ENCODE results near the gene PURB.

GRCh38 chr7:44845451-44845850 is 39.9 kb downstream of the PURB start:
- TF ChIP-seq, protein P1, sequence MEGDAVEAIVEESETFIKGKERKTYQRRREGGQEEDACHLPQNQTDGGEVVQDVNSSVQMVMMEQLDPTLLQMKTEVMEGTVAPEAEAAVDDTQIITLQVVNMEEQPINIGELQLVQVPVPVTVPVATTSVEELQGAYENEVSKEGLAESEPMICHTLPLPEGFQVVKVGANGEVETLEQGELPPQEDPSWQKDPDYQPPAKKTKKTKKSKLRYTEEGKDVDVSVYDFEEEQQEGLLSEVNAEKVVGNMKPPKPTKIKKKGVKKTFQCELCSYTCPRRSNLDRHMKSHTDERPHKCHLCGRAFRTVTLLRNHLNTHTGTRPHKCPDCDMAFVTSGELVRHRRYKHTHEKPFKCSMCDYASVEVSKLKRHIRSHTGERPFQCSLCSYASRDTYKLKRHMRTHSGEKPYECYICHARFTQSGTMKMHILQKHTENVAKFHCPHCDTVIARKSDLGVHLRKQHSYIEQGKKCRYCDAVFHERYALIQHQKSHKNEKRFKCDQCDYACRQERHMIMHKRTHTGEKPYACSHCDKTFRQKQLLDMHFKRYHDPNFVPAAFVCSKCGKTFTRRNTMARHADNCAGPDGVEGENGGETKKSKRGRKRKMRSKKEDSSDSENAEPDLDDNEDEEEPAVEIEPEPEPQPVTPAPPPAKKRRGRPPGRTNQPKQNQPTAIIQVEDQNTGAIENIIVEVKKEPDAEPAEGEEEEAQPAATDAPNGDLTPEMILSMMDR (conservative IDR thresholded peaks at IDR 0.05; ENCODE audit: low read depth, low read length), result no peak
- no peak for TF ChIP-seq EZH2 (IDR thresholded peaks at IDR 0.05; ENCODE audit: low read length, unreplicated experiment)

All from PC-3 (cell line).